ENCODE results near the gene MITF.

The MITF gene

GRCh38 chr3:69774029-69774428 is 34.8 kb downstream of the MITF start:
- no peak for FAIRE-seq
- TF ChIP-seq POLR2AphosphoS5 (IDR thresholded peaks at IDR 0.05; ENCODE audit: low read depth, low read length) (no peak), TAF1 (IDR thresholded peaks at IDR 0.05; ENCODE audit: low read depth, low read length) (no peak), SPI1 (IDR thresholded peaks at IDR 0.05; ENCODE audit: low read depth, low read length) (no peak), POU2F2 (IDR thresholded peaks at IDR 0.05; ENCODE audit: low read depth, low read length) (no peak), POLR2A (IDR thresholded peaks at IDR 0.05; ENCODE audit: low read depth, low read length) (no peak), PAX5 (IDR thresholded peaks at IDR 0.05; ENCODE audit: insufficient read depth, low read length, severe bottlenecking) (no peak)
- DNase-seq (ENCODE audit: insufficient read length, low spot score) = no peak

GRCh38 chr3:69775751-69776150 is 36.5 kb downstream of the MITF start:
- DNase-seq (ENCODE audit: insufficient read length, low spot score) (no peak), FAIRE-seq (no peak)
- TF ChIP-seq SPI1 (IDR thresholded peaks at IDR 0.05; ENCODE audit: low read depth, low read length) = no peak
- no peak for TF ChIP-seq POU2F2 (IDR thresholded peaks at IDR 0.05; ENCODE audit: low read depth, low read length)
- no peak for TF ChIP-seq TAF1 (IDR thresholded peaks at IDR 0.05; ENCODE audit: low read depth, low read length)
- TF ChIP-seq PAX5 (IDR thresholded peaks at IDR 0.05; ENCODE audit: insufficient read depth, low read length, severe bottlenecking) = no peak
- no peak for TF ChIP-seq POLR2A (IDR thresholded peaks at IDR 0.05; ENCODE audit: low read depth, low read length)
- TF ChIP-seq POLR2AphosphoS5 (IDR thresholded peaks at IDR 0.05; ENCODE audit: low read depth, low read length) = no peak

GRCh38 chr3:69776289-69776688 is 37.0 kb downstream of the MITF start:
- FAIRE-seq = no peak
- DNase-seq (ENCODE audit: insufficient read length, low spot score) = no peak
- TF ChIP-seq TAF1 (IDR thresholded peaks at IDR 0.05; ENCODE audit: low read depth, low read length) (no peak), PAX5 (IDR thresholded peaks at IDR 0.05; ENCODE audit: insufficient read depth, low read length, severe bottlenecking) (no peak), POU2F2 (IDR thresholded peaks at IDR 0.05; ENCODE audit: low read depth, low read length) (no peak), POLR2AphosphoS5 (IDR thresholded peaks at IDR 0.05; ENCODE audit: low read depth, low read length) (no peak), SPI1 (IDR thresholded peaks at IDR 0.05; ENCODE audit: low read depth, low read length) (no peak), POLR2A (IDR thresholded peaks at IDR 0.05; ENCODE audit: low read depth, low read length) (no peak)

GRCh38 chr3:69776920-69777581 is 37.8 kb downstream of the MITF start:
- FAIRE-seq (no peak), DNase-seq (ENCODE audit: insufficient read length, low spot score) (no peak)
- TF ChIP-seq POLR2AphosphoS5 (IDR thresholded peaks at IDR 0.05; ENCODE audit: low read depth, low read length) (no peak), POLR2A (IDR thresholded peaks at IDR 0.05; ENCODE audit: low read depth, low read length) (no peak)

- DNase-seq (ENCODE audit: insufficient read length, low spot score) = no peak
- no peak for FAIRE-seq
- TF ChIP-seq TAF1 (IDR thresholded peaks at IDR 0.05; ENCODE audit: low read depth, low read length) (no peak), POU2F2 (IDR thresholded peaks at IDR 0.05; ENCODE audit: low read depth, low read length) (no peak), SPI1 (IDR thresholded peaks at IDR 0.05; ENCODE audit: low read depth, low read length) (no peak), PAX5 (IDR thresholded peaks at IDR 0.05; ENCODE audit: insufficient read depth, low read length, severe bottlenecking) (no peak), POLR2AphosphoS5 (IDR thresholded peaks at IDR 0.05; ENCODE audit: low read depth, low read length) (no peak), POLR2A (IDR thresholded peaks at IDR 0.05; ENCODE audit: low read depth, low read length) (no peak)
Measured at GRCh38 chr3:69777582-69777967, 38.3 kb downstream of the MITF start.

- FAIRE-seq (no peak), DNase-seq (ENCODE audit: insufficient read length, low spot score) (no peak)
- TF ChIP-seq SPI1 (IDR thresholded peaks at IDR 0.05; ENCODE audit: low read depth, low read length) (no peak), POLR2AphosphoS5 (IDR thresholded peaks at IDR 0.05; ENCODE audit: low read depth, low read length) (no peak), TAF1 (IDR thresholded peaks at IDR 0.05; ENCODE audit: low read depth, low read length) (no peak), PAX5 (IDR thresholded peaks at IDR 0.05; ENCODE audit: insufficient read depth, low read length, severe bottlenecking) (no peak), POLR2A (IDR thresholded peaks at IDR 0.05; ENCODE audit: low read depth, low read length) (no peak), POU2F2 (IDR thresholded peaks at IDR 0.05; ENCODE audit: low read depth, low read length) (no peak)
Measured at GRCh38 chr3:69781593-69781992, 42.3 kb downstream of the MITF start.

GRCh38 chr3:69784954-69785514 is 45.8 kb downstream of the MITF start:
- no peak for FAIRE-seq
- DNase-seq (ENCODE audit: insufficient read length, low spot score) = no peak
- no peak for TF ChIP-seq POLR2AphosphoS5 (IDR thresholded peaks at IDR 0.05; ENCODE audit: low read depth, low read length)

- TF ChIP-seq TAF1 (IDR thresholded peaks at IDR 0.05; ENCODE audit: low read depth, low read length) (no peak), POLR2A (IDR thresholded peaks at IDR 0.05; ENCODE audit: low read depth, low read length) (no peak), SPI1 (IDR thresholded peaks at IDR 0.05; ENCODE audit: low read depth, low read length) (no peak), POU2F2 (IDR thresholded peaks at IDR 0.05; ENCODE audit: low read depth, low read length) (no peak), PAX5 (IDR thresholded peaks at IDR 0.05; ENCODE audit: insufficient read depth, low read length, severe bottlenecking) (no peak), POLR2AphosphoS5 (IDR thresholded peaks at IDR 0.05; ENCODE audit: low read depth, low read length) (no peak)
- no peak for DNase-seq (ENCODE audit: insufficient read length, low spot score)
- no peak for FAIRE-seq
Measured at GRCh38 chr3:69785769-69786320, 46.6 kb downstream of the MITF start.

GRCh38 chr3:69786854-69787253 is 47.6 kb downstream of the MITF start:
- FAIRE-seq (no peak), DNase-seq (ENCODE audit: insufficient read length, low spot score) (no peak)
- TF ChIP-seq POLR2A (IDR thresholded peaks at IDR 0.05; ENCODE audit: low read depth, low read length) (no peak), POU2F2 (IDR thresholded peaks at IDR 0.05; ENCODE audit: low read depth, low read length) (no peak), TAF1 (IDR thresholded peaks at IDR 0.05; ENCODE audit: low read depth, low read length) (no peak), SPI1 (IDR thresholded peaks at IDR 0.05; ENCODE audit: low read depth, low read length) (no peak), POLR2AphosphoS5 (IDR thresholded peaks at IDR 0.05; ENCODE audit: low read depth, low read length) (no peak), PAX5 (IDR thresholded peaks at IDR 0.05; ENCODE audit: insufficient read depth, low read length, severe bottlenecking) (no peak)

All from GM12891 (cell line).